ENCODE results near the gene SERPINA9. TPM values are rescaled to one million over a fixed set of nuclear protein-coding genes. Genes with fewer than 3 reads are reported as not detected.

SERPINA9 gene
- total RNA-seq, 1 donor from 2014 or later = not detected

- Mint-ChIP-seq H3K27ac (ENCODE audit: unreplicated experiment) (no peak overlapping the region), H3K4me1 (ENCODE audit: unreplicated experiment) (no peaks in the 10 kb centered on the region), H3K36me3 (ENCODE audit: low read depth, unreplicated experiment) (no peaks in the 10 kb centered on the region), H3K9me3 (ENCODE audit: unreplicated experiment) (peaks cover 12% of the 10 kb centered on the region), H3K4me3 (ENCODE audit: unreplicated experiment) (no peak overlapping the region), H3K27me3 (ENCODE audit: unreplicated experiment) (peaks cover 2% of the 10 kb centered on the region)
- TF ChIP-seq CTCF (IDR thresholded peaks at IDR 0.05; ENCODE audit: unreplicated experiment) = no peak
- DNase-seq (ENCODE audit: low spot score) = no peak
These were observed 1.4 kb downstream of the SERPINA9 start for GRCh38 chr14:94474581-94475031.

DNA sequence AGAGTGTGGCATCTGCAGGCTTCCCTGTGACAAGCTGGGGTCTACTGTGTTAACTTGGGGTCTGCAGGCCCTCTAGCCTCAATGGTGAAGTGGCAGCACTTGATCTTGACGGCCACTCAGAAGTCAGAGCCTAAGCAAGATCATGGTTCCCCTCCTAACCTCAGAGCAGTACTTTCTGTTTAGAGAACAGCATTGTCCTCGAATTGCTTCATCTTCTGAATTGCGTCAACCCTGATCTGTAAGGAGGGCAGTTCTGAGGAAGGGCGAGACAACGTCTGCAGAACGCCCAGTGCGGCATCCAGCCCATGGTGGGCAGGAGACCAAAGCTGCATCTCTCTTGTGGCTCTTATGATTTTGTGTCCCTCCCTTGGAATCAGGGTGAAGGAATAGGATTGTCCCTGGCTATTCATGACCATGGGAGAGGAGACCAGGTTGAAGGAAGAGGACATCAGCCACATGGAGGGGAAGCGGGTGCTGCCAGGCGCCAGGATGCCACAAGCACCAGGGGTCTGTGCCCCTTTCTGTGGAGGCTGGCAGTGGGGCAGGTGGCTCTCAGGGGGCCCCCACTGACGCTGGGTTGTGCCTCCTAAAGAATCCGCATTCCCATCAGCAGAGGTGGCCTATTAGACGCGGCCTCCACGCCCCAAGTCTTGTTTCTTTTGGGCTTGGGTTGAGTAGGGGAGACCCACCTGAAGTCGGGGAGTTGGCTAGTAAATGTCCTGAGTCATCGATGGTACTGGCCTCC is 2.2 kb downstream of the SERPINA9 start:
- Mint-ChIP-seq H3K27me3 (ENCODE audit: unreplicated experiment) (peaks cover 2% of the 10 kb centered on the region), H3K36me3 (ENCODE audit: low read depth, unreplicated experiment) (no peaks in the 10 kb centered on the region), H3K4me1 (ENCODE audit: unreplicated experiment) (no peaks in the 10 kb centered on the region), H3K4me3 (ENCODE audit: unreplicated experiment) (no peak overlapping the region), H3K27ac (ENCODE audit: unreplicated experiment) (no peak overlapping the region), H3K9me3 (ENCODE audit: unreplicated experiment) (peaks cover 5% of the 10 kb centered on the region)
- TF ChIP-seq CTCF (IDR thresholded peaks at IDR 0.05; ENCODE audit: unreplicated experiment) = no peak
- DNase-seq (ENCODE audit: low spot score) = no peak

- peaks cover 2% of the 10 kb centered on the region for H3K27me3 Mint-ChIP-seq (ENCODE audit: unreplicated experiment)
- TF ChIP-seq CTCF (IDR thresholded peaks at IDR 0.05; ENCODE audit: unreplicated experiment) = no peak
- no peak for DNase-seq (ENCODE audit: low spot score)
- no peaks in the 10 kb centered on the region for H3K36me3 Mint-ChIP-seq (ENCODE audit: low read depth, unreplicated experiment)
- no peaks in the 10 kb centered on the region for H3K4me1 Mint-ChIP-seq (ENCODE audit: unreplicated experiment)
- peaks cover 3% of the 10 kb centered on the region for H3K9me3 Mint-ChIP-seq (ENCODE audit: unreplicated experiment)
- no peak overlapping the region for H3K27ac Mint-ChIP-seq (ENCODE audit: unreplicated experiment)
- no peak overlapping the region for H3K4me3 Mint-ChIP-seq (ENCODE audit: unreplicated experiment)
These were observed 3.2 kb downstream of the SERPINA9 start for GRCh38 chr14:94472842-94473241.

DNA sequence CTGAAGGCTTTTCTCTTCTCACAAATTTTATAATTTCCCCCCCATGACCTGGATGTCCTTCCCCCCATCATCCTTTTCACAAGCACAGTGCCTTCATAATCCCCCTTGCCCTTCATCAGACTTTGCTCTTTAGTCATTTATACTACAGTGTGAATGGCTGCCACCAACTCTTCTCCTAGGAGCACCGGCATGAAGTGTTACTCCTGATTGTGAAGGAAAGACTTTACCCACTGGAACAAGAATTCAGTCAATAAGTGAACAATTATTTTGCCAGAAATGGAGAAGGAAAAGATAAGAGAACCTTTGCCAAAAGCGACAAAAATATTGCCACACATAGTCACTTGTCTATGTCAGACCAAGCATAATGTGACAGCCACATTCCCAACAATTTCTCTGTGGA is 5.0 kb downstream of the SERPINA9 start:
- no peak for DNase-seq (ENCODE audit: low spot score)
- no peak for TF ChIP-seq CTCF (IDR thresholded peaks at IDR 0.05; ENCODE audit: unreplicated experiment)
- Mint-ChIP-seq H3K4me3 (ENCODE audit: unreplicated experiment) (no peak overlapping the region), H3K27ac (ENCODE audit: unreplicated experiment) (no peak overlapping the region), H3K36me3 (ENCODE audit: low read depth, unreplicated experiment) (no peaks in the 10 kb centered on the region), H3K9me3 (ENCODE audit: unreplicated experiment) (no peaks in the 10 kb centered on the region), H3K4me1 (ENCODE audit: unreplicated experiment) (no peaks in the 10 kb centered on the region), H3K27me3 (ENCODE audit: unreplicated experiment) (peaks cover 2% of the 10 kb centered on the region)

DNA sequence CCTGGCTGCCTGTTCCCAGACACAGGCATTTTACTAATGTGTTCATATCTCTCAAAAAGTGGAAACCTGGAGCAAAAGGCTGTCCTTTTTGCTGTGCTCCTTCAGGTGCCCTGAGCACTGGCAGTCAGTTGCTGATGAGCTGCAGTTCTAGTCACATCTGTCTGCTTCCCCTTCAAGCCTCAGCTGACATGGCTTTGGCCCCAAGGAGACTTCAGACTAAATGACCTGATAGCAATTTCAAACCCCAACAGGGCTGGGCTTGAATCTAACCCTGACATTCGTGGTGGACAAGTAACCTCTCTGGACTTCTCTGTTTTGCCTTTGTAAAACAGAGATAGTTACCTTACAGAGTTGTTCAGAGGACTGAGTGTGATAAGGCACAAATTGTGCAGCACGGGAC is 5.7 kb downstream of the SERPINA9 start:
- Mint-ChIP-seq H3K4me1 (ENCODE audit: unreplicated experiment) (no peaks in the 10 kb centered on the region), H3K27me3 (ENCODE audit: unreplicated experiment) (peaks cover 5% of the 10 kb centered on the region), H3K4me3 (ENCODE audit: unreplicated experiment) (no peak overlapping the region), H3K9me3 (ENCODE audit: unreplicated experiment) (no peaks in the 10 kb centered on the region), H3K36me3 (ENCODE audit: low read depth, unreplicated experiment) (no peaks in the 10 kb centered on the region), H3K27ac (ENCODE audit: unreplicated experiment) (no peak overlapping the region)
- DNase-seq (ENCODE audit: low spot score) = no peak
- TF ChIP-seq CTCF (IDR thresholded peaks at IDR 0.05; ENCODE audit: unreplicated experiment) = no peak

Measured in endothelial cell (in vitro differentiated cells).